Lung (tissue), 12 donors: ENCODE data around the gene SHB. TPM values are rescaled to one million over a fixed set of nuclear protein-coding genes. Genes with fewer than 3 reads are reported as not detected.
A peak's percentile ranks its signal among the peaks of the same experiment; 100 is the strongest.

Source experiments
- ATAC-seq: fragments of 200-7000 bp; cut with Tn5 transposase; one replicate; pipeline ENCODE4 v1.9.1; 2020; ENCODE audit warnings: moderate number of reproducible peaks; ENCODE audit not compliant: insufficient read depth, low FRiP score
- DNase-seq, 3 donors: peaks; one replicate each; pipeline ENCODE4 v3.0.0-alpha.2; 2013 to 2017
- H3K27ac ChIP-seq, 2 donors: one replicate each; pipeline ENCODE4 v1.5.1; 2013; ENCODE audit warnings: mild to moderate bottlenecking in 2 of 2, moderate library complexity in 2 of 2, control low read depth in 1 of 2, inconsistent platforms in 1 of 2, low read depth in 1 of 2, low read length in 1 of 2
- H3K27me3 ChIP-seq, 3 donors: one replicate each; pipeline ENCODE4 v1.5.1; 2013; ENCODE audit warnings: low read length in 2 of 3; ENCODE audit not compliant: control insufficient read depth in 3 of 3, insufficient read depth in 3 of 3
- H3K36me3 ChIP-seq, 4 donors: one replicate each; pipeline ENCODE4 v1.5.1; 2013; ENCODE audit warnings: low read length in 4 of 4, mild to moderate bottlenecking in 1 of 4, moderate library complexity in 1 of 4; ENCODE audit not compliant: control insufficient read depth in 4 of 4, insufficient read depth in 4 of 4
- H3K4me1 ChIP-seq, 5 donors: one replicate each; pipeline ENCODE4 v1.5.1; 2013; ENCODE audit warnings: low read length in 5 of 5, mild to moderate bottlenecking in 2 of 5, moderate library complexity in 1 of 5; ENCODE audit not compliant: control insufficient read depth in 5 of 5, insufficient read depth in 5 of 5
- H3K4me3 ChIP-seq: one replicate; pipeline ENCODE4 v1.5.1; 2013; ENCODE audit warnings: mild to moderate bottlenecking, control low read depth, moderate library complexity
- H3K9ac ChIP-seq, 2 donors: one replicate each; pipeline ENCODE4 v1.5.1; 2013; ENCODE audit warnings: low read length in 2 of 2, control low read depth in 1 of 2; ENCODE audit not compliant: insufficient read depth in 1 of 2
- H3K9me3 ChIP-seq, 4 donors: one replicate each; pipeline ENCODE4 v1.5.1; 2013; ENCODE audit warnings: low read length in 3 of 4, mild to moderate bottlenecking in 1 of 4, moderate library complexity in 1 of 4; ENCODE audit not compliant: control insufficient read depth in 4 of 4, insufficient read depth in 3 of 4
- WGBS, 2 donors: extraction: QIAGEN DNeasy Blood & Tissue Kit; methylation state at CpG; one replicate each; pipeline ENCODE4 v1.1.7; 2013; 5-methylcytosine and 5-hydroxymethylcytosine counted together
- polyA plus RNA-seq, 2 donors: library from polyadenylated mRNA; stranded (reverse); fragments of 200-250 nt; gene quantifications; one replicate each; pipeline ENCODE4 v1.2.1, GENCODE V29; 2013
- total RNA-seq, 2 donors: library from RNA; depleted of rRNA in 1 of 2; stranded (reverse); fragments of >200 nt in 1 of 2; gene quantifications; one replicate each; pipeline ENCODE4 v1.2.1, GENCODE V29; 2014 to 2021
- TF ChIP-seq, protein P1 (sequence below): IDR thresholded peaks from 2 replicates; pipeline ENCODE4 v1.5.1; 2012; ENCODE audit warnings: mild to moderate bottlenecking; ENCODE audit errors: control extremely low read depth, extremely low read depth
- donor health status: control.
- donor health status: control.
- donor health status: Bipolar disorder and iron deficiency.
- donor health status: healthy.
- donor health status: DM: yes; HTN: yes; CAD: no.

Gene SHB
- total and polyA plus RNA-seq, 4 donors: 10.8 to 32.3 (median 14.4) TPM

DNA sequence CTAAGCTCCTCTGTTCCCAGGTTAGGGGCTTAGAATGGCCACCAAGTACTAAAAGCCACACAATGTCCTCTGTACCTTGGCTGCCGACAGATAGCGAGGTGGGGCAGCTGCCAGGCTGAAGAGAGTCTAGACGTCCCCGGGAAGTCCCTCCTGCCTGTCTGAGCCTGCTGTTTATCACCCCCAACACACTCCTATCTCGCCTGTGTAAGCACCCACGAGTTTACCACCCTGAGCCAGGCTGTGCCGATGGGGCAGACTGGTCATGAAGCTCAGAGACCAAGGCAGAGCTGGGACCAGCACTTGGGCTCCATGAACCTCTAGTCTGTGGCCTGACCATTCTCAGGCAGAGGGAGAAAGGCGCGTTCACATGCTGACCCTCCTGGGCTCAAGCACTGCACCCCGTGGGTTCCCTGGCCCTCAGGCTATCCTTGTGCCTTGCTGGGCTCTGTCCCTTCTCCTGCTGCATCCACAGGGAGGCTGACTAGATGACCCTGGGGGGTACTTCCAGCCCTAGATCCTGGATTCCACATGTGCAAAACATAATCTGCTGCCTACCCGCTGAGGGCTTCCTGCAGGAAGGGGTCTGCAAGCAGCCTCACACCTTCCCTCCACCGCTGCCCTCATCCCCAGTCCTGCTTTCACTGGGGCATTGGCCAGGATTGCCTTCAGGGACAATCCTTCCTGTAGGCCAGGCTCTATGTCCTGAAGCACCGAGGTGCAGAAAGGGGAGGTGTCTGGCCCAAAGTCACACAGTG lies 146.5 kb downstream of the SHB start:
- Histone ChIP-seq H3K27me3 (no peaks in the 10 kb centered on the region), H3K9me3 (no peaks in the 10 kb centered on the region), H3K4me3 (no peak overlapping the region), H3K4me1 (peaks cover 0 to 51% (median 28%) of the 10 kb centered on the region in 5 donors), H3K36me3 (peaks cover 0 to 2% (median 0%) of the 10 kb centered on the region in 4 donors), H3K27ac (peak overlapping the region in 1 of 2 donors; percentile 1), H3K9ac (no peak overlapping the region)
- DNase-seq (peak in 1 of 3 donors; percentile 7), ATAC-seq (no peak)
- 70 to 89% methylated on average over 13 of the region's 13 CpGs for WGBS, 2 donors
- TF ChIP-seq, protein P1, sequence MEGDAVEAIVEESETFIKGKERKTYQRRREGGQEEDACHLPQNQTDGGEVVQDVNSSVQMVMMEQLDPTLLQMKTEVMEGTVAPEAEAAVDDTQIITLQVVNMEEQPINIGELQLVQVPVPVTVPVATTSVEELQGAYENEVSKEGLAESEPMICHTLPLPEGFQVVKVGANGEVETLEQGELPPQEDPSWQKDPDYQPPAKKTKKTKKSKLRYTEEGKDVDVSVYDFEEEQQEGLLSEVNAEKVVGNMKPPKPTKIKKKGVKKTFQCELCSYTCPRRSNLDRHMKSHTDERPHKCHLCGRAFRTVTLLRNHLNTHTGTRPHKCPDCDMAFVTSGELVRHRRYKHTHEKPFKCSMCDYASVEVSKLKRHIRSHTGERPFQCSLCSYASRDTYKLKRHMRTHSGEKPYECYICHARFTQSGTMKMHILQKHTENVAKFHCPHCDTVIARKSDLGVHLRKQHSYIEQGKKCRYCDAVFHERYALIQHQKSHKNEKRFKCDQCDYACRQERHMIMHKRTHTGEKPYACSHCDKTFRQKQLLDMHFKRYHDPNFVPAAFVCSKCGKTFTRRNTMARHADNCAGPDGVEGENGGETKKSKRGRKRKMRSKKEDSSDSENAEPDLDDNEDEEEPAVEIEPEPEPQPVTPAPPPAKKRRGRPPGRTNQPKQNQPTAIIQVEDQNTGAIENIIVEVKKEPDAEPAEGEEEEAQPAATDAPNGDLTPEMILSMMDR: no peak

DNA sequence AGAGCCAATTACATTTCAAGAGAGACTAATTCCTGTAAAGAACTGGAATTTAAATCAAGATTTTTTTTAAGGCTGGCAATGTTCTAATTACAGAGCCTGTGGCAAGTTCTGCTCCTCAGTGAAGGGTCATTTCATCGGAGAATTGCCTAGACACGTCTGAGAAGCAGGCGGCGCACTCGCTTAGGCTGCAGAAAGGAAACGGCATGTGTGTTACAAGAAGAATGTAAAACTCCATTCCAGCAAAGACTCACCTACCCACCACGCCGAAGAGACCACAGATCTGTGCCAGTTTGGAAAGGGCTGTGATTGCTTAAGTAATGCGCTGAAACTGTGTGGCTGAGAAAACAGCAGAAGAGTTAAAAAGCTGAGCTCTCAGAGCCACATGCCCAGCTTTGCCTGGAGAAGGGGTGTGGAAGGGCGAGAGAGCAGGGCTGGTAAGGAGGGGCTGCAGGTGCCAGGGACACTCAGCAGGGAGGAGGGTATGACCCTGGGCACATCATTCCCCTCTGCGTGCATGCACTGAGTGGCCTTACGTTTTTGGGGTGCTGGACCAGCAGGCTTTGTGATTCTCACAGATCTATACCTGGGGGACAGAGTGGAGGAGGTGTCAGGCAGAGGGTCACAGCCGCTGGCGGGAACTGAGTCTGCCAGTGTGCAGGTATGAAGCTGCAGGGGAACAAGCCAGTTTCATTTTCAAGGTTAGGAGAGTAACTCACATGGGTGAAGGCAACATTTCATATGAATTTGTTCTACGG lies 147.3 kb downstream of the SHB start:
- ATAC-seq: no peak
- peaks cover 0 to 2% (median 0%) of the 10 kb centered on the region in 4 donors for H3K36me3 ChIP-seq
- DNase-seq: peak in 2 of 3 donors; percentile 18 to 51
- no peak overlapping the region for H3K9ac ChIP-seq
- peaks cover 0 to 57% (median 35%) of the 10 kb centered on the region in 5 donors for H3K4me1 ChIP-seq
- no peak overlapping the region for H3K4me3 ChIP-seq
- 69 to 85% methylated on average over 15 of the region's 15 CpGs for WGBS, 2 donors
- no peaks in the 10 kb centered on the region for H3K9me3 ChIP-seq
- peak overlapping the region in 1 of 2 donors; percentile 40 for H3K27ac ChIP-seq
- H3K27me3 ChIP-seq: no peaks in the 10 kb centered on the region
- TF ChIP-seq, protein P1: no peak

DNA sequence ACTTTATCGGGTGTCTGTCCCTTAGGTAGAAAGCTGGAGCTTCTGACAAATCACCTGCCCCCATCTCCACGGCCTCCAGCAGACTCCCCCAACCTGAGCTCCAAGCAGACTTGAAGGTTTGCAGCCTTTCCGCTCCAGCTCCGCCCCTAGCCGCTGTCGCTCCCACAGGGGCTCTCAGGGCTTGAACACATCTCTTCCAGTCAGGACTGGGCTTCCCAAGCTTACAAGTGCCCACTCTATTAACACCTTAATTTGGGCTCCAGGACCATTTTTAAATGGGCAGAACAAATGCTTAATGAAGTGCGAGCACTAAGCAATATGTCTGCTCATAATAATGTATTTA lies 147.9 kb downstream of the SHB start:
- Histone ChIP-seq H3K9ac (no peak overlapping the region), H3K4me1 (peaks cover 0 to 63% (median 39%) of the 10 kb centered on the region in 5 donors), H3K9me3 (no peaks in the 10 kb centered on the region), H3K36me3 (peaks cover 0 to 2% (median 0%) of the 10 kb centered on the region in 4 donors), H3K27ac (no peak overlapping the region), H3K27me3 (no peaks in the 10 kb centered on the region), H3K4me3 (no peak overlapping the region)
- peak in 1 of 3 donors; percentile 10 for DNase-seq
- 89 to 95% methylated on average over 7 of the region's 7 CpGs for WGBS, 2 donors
- TF ChIP-seq, protein P1: no peak
- ATAC-seq: no peak
